ENCODE measurements around the gene DCC. TPM values are rescaled to one million over a fixed set of nuclear protein-coding genes. Genes with fewer than 3 reads are reported as not detected.
A peak's percentile ranks its signal among the peaks of the same experiment; 100 is the strongest.
"Not testable (repeated sequence)": the region's sequence is repeated elsewhere in the genome, so short reads cannot be mapped to it uniquely, and the experiment has no call there.

The DCC gene
- total and polyA plus RNA-seq, 2 experiments from 2014 or later = 0.27 to 0.38 TPM

DNA sequence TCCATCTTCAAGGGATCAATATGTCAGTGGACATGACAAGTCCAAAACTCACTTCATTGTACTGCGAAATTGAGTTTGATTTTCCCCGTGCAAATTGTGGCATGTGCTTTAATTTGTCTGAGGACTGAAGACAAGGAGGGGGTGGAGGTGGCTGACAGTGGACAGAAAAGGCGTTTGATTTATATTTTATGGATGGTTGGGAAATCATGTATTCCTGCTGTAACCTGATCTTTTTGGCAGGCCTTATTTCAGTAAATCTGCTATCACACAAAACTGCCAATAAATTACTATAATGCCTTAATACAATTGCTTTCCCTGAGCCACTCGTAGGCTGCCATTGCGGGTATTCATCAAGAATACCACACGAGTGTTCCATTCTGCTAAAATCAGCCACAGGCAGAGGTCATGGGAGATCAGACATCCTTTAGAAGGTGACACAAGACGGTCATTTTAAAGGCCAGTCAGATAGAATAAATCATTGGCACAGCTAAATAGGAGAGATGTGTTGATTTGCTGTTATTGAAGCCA lies 1164.0 kb downstream of the DCC start:
- H3K36me3 ChIP-seq = no peaks in the 10 kb centered on the region
- H3K4me1 ChIP-seq (ENCODE audit: low read depth) = peaks cover 5% of the 10 kb centered on the region
- TF ChIP-seq, protein P1, sequence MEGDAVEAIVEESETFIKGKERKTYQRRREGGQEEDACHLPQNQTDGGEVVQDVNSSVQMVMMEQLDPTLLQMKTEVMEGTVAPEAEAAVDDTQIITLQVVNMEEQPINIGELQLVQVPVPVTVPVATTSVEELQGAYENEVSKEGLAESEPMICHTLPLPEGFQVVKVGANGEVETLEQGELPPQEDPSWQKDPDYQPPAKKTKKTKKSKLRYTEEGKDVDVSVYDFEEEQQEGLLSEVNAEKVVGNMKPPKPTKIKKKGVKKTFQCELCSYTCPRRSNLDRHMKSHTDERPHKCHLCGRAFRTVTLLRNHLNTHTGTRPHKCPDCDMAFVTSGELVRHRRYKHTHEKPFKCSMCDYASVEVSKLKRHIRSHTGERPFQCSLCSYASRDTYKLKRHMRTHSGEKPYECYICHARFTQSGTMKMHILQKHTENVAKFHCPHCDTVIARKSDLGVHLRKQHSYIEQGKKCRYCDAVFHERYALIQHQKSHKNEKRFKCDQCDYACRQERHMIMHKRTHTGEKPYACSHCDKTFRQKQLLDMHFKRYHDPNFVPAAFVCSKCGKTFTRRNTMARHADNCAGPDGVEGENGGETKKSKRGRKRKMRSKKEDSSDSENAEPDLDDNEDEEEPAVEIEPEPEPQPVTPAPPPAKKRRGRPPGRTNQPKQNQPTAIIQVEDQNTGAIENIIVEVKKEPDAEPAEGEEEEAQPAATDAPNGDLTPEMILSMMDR (IDR thresholded peaks at IDR 0.05; ENCODE audit: low read depth, low read length) = no peak
- H3K9me3 ChIP-seq (ENCODE audit: low read depth) = no peaks in the 10 kb centered on the region
- no peak for DNase-seq (ENCODE audit: low read depth in 1 of 2, low spot score in 1 of 2)
- H3K4me3 ChIP-seq = no peak overlapping the region
- H3K27me3 ChIP-seq = no peaks in the 10 kb centered on the region
- no peak overlapping the region for H3K27ac ChIP-seq

DNA sequence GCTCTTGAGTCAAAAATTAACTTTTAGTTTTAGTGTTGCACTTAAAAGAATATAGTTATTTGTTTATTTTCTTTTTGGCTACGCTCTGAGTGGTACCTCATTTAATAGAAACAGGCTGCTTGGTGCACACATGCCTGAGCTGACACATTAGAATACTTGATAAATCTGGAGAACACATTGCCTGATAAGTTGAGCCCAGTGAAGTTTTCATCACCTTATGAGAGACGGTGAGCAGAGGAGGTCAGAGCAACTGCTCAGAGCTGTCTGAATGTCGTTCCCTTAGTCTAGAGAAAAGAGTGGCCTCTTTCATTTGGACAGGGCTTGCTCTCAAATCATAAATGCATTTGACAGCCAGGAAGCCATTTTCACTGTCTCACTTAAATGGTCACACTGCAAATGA lies 1168.5 kb downstream of the DCC start:
- TF ChIP-seq, protein P1 (IDR thresholded peaks at IDR 0.05; ENCODE audit: low read depth, low read length) = no peak
- Histone ChIP-seq H3K27me3 (no peaks in the 10 kb centered on the region), H3K4me3 (no peak overlapping the region), H3K36me3 (no peaks in the 10 kb centered on the region), H3K27ac (no peak overlapping the region), H3K9me3 (ENCODE audit: low read depth) (no peaks in the 10 kb centered on the region), H3K4me1 (ENCODE audit: low read depth) (peaks cover 8% of the 10 kb centered on the region)
- DNase-seq (ENCODE audit: low read depth in 1 of 2, low spot score in 1 of 2) = peak in 1 of 2 donors; percentile 64

DNA sequence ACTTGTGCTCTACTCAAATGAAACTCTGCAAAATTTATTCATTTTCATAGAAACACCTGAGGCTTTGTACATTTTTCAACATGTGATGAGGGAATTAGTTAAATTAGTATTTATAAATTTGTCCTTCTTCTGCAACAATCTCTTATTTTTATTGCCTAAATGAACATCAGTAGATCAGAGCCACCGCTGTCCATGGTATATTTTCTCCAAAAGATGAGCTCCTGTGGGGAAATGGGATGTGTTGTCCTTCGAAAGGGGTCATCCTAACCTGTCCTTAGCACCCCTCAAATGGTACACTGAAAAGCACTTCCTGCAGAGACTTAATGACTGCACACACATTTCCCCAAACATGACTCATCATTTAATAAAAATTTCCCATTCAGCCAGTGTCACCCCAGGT lies 1169.9 kb downstream of the DCC start:
- H3K9me3 ChIP-seq (ENCODE audit: low read depth) = no peaks in the 10 kb centered on the region
- no peaks in the 10 kb centered on the region for H3K27me3 ChIP-seq
- TF ChIP-seq, protein P1 (IDR thresholded peaks at IDR 0.05; ENCODE audit: low read depth, low read length) = no peak
- H3K36me3 ChIP-seq = no peaks in the 10 kb centered on the region
- peak in 1 of 2 donors; percentile 5 for DNase-seq (ENCODE audit: low read depth in 1 of 2, low spot score in 1 of 2)
- H3K27ac ChIP-seq = no peak overlapping the region
- H3K4me3 ChIP-seq = no peak overlapping the region
- peaks cover 8% of the 10 kb centered on the region for H3K4me1 ChIP-seq (ENCODE audit: low read depth)

DNA sequence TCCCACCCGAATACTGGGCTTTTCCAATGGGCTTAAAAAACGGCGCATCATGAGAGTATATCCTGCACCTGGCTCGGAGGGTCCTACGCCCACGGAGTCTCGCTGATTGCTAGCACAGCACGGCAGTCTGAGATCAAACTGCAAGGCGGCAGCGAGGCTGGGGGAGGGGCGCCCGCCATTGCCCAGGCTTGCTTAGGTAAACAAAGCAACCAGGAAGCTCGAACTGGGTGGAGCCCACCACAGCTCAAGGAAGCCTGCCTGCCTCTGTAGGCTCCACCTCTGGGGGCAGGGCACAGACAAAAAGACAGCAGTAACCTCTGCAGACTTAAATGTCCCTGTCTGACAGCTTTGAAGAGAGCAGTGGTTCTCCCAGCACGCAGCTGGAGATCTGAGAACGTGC lies 1171.7 kb downstream of the DCC start:
- H3K4me3 ChIP-seq; H3K27ac ChIP-seq; H3K27me3 ChIP-seq; DNase-seq (ENCODE audit: low read depth in 1 of 2, low spot score in 1 of 2); H3K36me3 ChIP-seq; H3K9me3 ChIP-seq (ENCODE audit: low read depth); H3K4me1 ChIP-seq (ENCODE audit: low read depth): not testable (repeated sequence)

DNA sequence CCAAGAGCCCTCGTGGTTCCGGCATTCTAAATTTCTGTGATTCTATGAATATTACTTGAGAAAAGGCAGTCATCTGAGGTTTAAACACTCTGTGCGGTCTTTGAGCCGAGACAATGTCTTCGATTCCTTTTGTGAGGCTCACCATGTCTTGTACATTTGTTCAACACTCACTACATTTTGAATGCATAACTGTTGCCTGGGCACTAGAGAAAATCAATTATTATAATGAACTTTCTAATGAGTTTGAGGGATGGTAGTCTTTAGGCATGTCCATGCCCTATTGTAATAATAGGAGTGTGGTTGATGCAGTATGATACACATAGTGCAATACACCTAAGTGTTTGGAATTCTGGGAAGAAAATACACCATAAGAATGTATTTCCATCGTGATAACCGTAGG lies 1181.1 kb downstream of the DCC start:
- H3K4me3 ChIP-seq = no peak overlapping the region
- TF ChIP-seq, protein P1 (IDR thresholded peaks at IDR 0.05; ENCODE audit: low read depth, low read length) = no peak
- no peak overlapping the region for H3K27ac ChIP-seq
- H3K4me1 ChIP-seq (ENCODE audit: low read depth) = no peaks in the 10 kb centered on the region
- H3K9me3 ChIP-seq (ENCODE audit: low read depth) = no peaks in the 10 kb centered on the region
- no peaks in the 10 kb centered on the region for H3K27me3 ChIP-seq
- H3K36me3 ChIP-seq = no peaks in the 10 kb centered on the region
- no peak for DNase-seq (ENCODE audit: low read depth in 1 of 2, low spot score in 1 of 2)

DNA sequence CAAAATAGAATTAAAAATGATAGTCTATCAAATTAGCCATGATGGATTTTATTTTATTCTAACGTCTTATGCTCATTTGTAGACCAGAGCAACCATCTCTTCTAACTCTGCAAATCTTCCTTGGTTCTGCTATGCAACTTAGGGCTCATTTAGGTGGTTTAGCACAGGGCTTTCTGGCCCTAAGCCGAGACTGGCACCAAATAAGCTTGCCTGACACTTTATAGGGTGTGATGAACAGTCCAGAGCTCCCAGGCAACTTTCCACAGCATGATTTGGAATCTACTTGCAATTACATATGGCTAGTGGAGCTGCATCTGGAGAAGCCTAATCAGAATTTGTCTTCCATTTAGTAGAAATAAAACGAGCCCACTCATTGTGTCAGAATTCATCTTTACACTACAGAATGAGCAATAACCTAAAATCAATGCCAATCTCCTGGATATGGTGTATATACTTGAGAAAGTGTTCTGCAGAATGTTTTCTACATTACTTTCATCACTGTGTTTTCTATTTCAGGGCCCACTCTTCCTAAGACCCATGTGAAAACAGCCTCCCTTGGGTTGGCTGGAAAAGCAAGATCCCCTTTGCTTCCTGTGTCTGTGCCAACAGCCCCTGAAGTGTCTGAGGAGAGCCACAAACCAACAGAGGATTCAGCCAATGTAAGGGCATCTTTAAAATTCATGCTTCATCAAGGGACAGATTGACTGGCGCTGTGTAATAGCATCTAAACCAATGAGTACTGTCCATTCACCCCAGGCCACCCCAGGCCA lies 1186.3 kb downstream of the DCC start:
- no peak for DNase-seq (ENCODE audit: low read depth in 1 of 2, low spot score in 1 of 2)
- TF ChIP-seq, protein P1 (IDR thresholded peaks at IDR 0.05; ENCODE audit: low read depth, low read length) = no peak

More for the DNA sequence above, 1186.3 kb downstream of the DCC start:
- no peaks in the 10 kb centered on the region for H3K36me3 ChIP-seq
- no peaks in the 10 kb centered on the region for H3K27me3 ChIP-seq
- no peaks in the 10 kb centered on the region for H3K9me3 ChIP-seq (ENCODE audit: low read depth)
- no peak overlapping the region for H3K4me3 ChIP-seq
- no peak overlapping the region for H3K27ac ChIP-seq
- H3K4me1 ChIP-seq (ENCODE audit: low read depth) = no peaks in the 10 kb centered on the region
